NB4 (cell line): ENCODE measurements around the gene KCNS3.

ENCODE experiments used
- DNase-seq: peaks from one replicate; pipeline ENCODE4 v3.0.0; 2010; ENCODE audit warnings: low read depth
- H3K4me3 ChIP-seq: one replicate; pipeline ENCODE4 v1.5.1; 2011; ENCODE audit warnings: mild to moderate bottlenecking, low read depth, low read length, moderate library complexity
- MYC ChIP-seq: IDR thresholded peaks from 2 replicates; pipeline ENCODE4 v1.6.1; 2011; ENCODE audit warnings: low read depth, low read length
- POLR2A ChIP-seq: IDR thresholded peaks from 2 replicates; pipeline ENCODE4 v1.6.1; 2011; ENCODE audit warnings: mild to moderate bottlenecking; ENCODE audit not compliant: insufficient read length; ENCODE audit errors: extremely low read depth
- TF ChIP-seq, protein P1 (sequence below): IDR thresholded peaks from 2 replicates; pipeline ENCODE4 v1.6.1; 2011; ENCODE audit warnings: low read depth, low read length
- TF ChIP-seq, protein P2 (sequence below): IDR thresholded peaks from one replicate; pipeline ENCODE4 v1.5.1; 2012; ENCODE audit warnings: low read depth, low read length

The KCNS3 gene

DNA sequence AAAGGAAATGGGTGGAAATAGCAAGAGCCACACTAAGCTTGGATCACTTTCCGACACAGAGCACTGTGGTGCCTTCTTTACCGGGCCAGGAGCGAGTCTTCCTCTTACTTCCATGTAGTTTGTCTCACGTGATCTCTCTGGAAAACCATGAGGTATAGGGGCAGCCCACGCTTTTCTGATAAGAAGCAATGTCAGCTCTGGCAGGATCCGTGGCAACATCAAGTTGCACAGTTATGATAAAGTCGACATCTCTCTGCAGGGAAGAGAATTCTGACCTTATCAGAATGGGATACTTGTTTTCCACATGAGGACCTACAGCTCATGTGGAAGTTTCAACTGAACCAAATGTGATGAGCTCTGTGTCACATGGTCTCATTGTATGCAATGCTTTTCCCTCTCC is 32.7 kb upstream of the KCNS3 start:
- DNase-seq, result no peak
- TF ChIP-seq, protein P1, sequence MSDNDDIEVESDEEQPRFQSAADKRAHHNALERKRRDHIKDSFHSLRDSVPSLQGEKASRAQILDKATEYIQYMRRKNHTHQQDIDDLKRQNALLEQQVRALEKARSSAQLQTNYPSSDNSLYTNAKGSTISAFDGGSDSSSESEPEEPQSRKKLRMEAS, result no peak
- TF ChIP-seq, protein P2, sequence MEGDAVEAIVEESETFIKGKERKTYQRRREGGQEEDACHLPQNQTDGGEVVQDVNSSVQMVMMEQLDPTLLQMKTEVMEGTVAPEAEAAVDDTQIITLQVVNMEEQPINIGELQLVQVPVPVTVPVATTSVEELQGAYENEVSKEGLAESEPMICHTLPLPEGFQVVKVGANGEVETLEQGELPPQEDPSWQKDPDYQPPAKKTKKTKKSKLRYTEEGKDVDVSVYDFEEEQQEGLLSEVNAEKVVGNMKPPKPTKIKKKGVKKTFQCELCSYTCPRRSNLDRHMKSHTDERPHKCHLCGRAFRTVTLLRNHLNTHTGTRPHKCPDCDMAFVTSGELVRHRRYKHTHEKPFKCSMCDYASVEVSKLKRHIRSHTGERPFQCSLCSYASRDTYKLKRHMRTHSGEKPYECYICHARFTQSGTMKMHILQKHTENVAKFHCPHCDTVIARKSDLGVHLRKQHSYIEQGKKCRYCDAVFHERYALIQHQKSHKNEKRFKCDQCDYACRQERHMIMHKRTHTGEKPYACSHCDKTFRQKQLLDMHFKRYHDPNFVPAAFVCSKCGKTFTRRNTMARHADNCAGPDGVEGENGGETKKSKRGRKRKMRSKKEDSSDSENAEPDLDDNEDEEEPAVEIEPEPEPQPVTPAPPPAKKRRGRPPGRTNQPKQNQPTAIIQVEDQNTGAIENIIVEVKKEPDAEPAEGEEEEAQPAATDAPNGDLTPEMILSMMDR, result no peak
- TF ChIP-seq MYC, result no peak
- TF ChIP-seq POLR2A, result no peak
- no peak overlapping the region for H3K4me3 ChIP-seq

DNA sequence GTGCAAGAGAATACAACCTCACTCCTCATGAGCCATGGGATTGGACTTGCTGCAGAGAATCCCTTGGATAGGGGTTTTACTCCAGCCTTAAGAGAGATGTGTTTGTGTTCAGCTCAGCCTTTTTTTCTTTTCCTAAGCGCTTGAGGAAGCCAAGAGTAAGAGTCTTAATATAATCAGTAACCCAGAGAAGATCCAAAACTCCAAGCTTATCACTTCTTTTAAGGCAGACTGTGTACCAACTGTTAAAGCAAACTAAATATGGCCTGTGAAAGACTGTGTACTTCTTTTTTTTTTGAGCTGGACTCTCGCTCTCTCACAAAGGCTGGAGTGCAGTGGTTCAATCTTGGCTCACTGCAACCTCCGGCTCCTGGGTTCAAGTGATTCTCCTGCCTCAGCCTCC is 31.8 kb upstream of the KCNS3 start:
- TF ChIP-seq MYC (no peak), POLR2A (no peak)
- TF ChIP-seq, protein P2, result no peak
- TF ChIP-seq, protein P1, result no peak
- no peak for DNase-seq
- H3K4me3 ChIP-seq, result no peak overlapping the region

DNA sequence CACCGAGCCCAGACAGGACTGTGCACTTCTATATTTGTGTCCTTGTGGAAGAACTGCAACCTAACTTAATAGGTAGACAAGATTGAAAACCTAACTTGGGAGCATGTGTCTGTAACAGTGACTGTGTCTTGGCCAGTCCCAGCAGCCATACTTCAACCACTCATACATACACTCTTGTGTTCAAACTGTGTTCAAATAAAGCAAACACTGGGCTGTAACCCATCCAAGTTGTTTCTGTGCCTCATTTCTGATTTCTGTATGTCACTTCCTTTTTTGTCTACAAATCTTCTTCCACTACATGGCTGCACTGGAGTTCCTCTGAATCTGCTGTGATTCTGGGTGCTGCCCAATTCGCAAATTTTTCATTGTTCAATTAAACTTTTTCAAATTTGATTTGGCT is 31.2 kb upstream of the KCNS3 start:
- H3K4me3 ChIP-seq, result no peak overlapping the region

DNA sequence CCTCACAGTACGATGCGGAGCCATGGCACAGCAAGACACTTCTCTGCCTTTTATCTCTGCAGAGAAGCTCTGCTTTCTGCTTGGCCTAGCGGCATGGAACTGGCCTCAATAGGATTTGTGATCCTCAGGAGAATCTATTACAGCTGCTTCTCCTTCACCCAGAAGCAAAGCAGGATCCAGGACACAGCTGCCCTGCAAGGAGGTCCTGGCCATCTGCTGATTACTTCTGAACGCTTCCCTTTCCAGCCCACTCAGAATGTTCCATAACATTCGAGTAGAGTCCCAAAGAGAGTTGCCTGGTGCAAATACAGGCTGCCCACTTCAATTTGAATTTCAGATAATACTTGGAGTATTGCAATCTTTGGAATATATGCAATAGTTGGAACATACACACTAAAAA is 29.2 kb upstream of the KCNS3 start:
- no peak for TF ChIP-seq MYC
- TF ChIP-seq, protein P2, result no peak
- TF ChIP-seq, protein P1, result no peak
- TF ChIP-seq POLR2A, result no peak
- no peak for DNase-seq

More for the DNA sequence above, 31.2 kb upstream of the KCNS3 start:
- DNase-seq, result no peak
- TF ChIP-seq, protein P1, result no peak
- TF ChIP-seq, protein P2, result no peak
- TF ChIP-seq POLR2A (no peak), MYC (no peak)

DNA sequence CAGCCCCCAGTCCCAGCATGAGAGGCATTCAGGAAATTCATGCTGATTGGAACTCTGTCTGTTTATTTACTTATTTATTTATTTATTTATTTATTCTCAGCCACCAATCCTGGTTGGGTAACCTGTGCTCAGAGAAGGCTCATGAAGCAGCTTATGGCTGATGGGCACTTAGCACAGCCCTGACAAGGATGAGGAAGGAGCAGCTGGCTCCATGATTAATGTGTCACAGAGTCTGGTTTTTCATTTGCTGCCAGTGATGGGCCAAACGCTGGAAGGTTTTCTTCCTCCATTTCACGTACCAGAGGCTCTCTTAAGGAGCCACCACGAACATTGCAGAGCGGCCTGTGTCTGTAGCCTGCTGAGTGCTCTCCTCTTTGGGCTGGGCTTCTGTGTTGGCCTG is 28.3 kb upstream of the KCNS3 start:
- TF ChIP-seq MYC, result no peak
- TF ChIP-seq, protein P1, result no peak
- TF ChIP-seq, protein P2, result no peak
- no peak for TF ChIP-seq POLR2A
- no peak for DNase-seq
- no peak overlapping the region for H3K4me3 ChIP-seq

More for the DNA sequence above, 29.2 kb upstream of the KCNS3 start:
- H3K4me3 ChIP-seq, result no peak overlapping the region
